Measurements from ENCODE around the gene SRSF1.
"Not testable (repeated sequence)": the region's sequence is repeated elsewhere in the genome, so short reads cannot be mapped to it uniquely, and the experiment has no call there.

Gene SRSF1, protein sequence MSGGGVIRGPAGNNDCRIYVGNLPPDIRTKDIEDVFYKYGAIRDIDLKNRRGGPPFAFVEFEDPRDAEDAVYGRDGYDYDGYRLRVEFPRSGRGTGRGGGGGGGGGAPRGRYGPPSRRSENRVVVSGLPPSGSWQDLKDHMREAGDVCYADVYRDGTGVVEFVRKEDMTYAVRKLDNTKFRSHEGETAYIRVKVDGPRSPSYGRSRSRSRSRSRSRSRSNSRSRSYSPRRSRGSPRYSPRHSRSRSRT

DNA sequence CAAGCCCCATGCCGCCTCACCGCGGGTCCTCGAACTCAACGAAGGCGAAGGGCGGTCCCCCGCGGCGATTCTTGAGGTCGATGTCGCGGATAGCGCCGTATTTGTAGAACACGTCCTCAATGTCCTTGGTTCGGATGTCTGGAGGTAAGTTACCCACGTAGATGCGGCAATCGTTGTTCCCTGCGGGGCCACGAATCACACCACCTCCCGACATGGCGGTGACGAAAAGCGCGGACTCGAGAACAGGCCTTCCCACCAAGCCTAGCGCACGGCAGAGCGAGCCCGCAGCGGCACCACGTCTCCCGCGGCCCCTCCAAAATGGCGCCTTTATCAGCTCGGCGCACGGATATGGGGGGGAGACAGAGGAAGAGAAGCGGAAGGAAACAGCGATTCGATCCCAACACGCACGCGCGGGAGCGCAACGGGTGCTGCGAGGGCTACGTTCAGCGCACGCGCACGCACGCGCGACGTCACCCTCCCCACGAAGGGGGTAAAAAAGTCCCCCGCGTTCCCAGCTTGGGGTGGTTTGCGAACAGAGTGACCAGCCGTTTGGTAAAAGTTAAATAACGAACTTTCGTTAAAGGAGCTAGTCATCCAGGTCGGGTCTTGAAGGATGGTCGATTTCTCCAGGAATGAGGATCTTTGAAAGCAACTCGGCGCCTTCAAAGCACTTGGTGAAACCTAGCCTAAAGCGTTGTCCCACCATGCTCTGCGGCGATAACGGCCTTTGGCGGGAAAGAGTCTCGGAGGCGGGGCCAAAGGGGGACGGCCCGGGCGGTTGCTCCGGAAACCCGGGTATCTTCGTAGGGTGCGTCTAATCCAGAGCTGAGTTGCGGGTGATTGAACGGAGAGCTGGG lies at the start of gene SRSF1:
SRSF1 (minus strand) TSS at position 323 of the 857 bp plus-strand sequence; CDS start at position 214, 109 bp downstream.
- Mint-ChIP-seq H3K4me3 (peak within 1 kb of the TSS; percentile 84), H3K36me3 (ENCODE audit: low read depth) (peaks cover 78% of the 10 kb centered on the region), H3K27me3 (no peaks in the 10 kb centered on the region), H3K9me3 (no peaks in the 10 kb centered on the region), H3K27ac (peak within 1 kb of the TSS; percentile 100), H3K4me1 (ENCODE audit: low read depth) (peaks cover 64% of the 10 kb centered on the region)

DNA sequence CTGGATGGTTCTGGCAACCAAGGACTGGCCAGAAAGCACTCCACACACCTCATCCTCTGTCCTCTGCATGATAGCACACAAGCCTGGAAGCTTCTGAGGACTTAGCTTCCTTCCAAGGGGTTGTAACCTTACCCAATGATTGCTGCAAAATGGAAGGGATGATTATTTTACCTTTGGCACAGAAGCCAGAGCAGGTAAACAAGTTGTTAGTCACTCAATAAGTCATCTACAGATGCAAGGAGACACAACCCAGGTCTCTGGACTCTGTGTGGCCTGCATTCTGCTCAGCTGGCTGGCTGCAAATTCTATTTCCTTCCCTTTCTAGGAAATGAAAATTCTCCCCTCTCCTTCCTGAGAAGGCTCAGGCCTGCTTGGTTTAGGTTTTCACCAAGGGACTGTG lies 49.4 kb upstream of the SRSF1 start:
- Mint-ChIP-seq H3K4me3 (no peak overlapping the region), H3K27me3 (peaks cover 5% of the 10 kb centered on the region), H3K27ac (no peak overlapping the region), H3K4me1 (ENCODE audit: low read depth) (peaks cover 17% of the 10 kb centered on the region), H3K9me3 (no peaks in the 10 kb centered on the region), H3K36me3 (ENCODE audit: low read depth) (no peaks in the 10 kb centered on the region)

DNA sequence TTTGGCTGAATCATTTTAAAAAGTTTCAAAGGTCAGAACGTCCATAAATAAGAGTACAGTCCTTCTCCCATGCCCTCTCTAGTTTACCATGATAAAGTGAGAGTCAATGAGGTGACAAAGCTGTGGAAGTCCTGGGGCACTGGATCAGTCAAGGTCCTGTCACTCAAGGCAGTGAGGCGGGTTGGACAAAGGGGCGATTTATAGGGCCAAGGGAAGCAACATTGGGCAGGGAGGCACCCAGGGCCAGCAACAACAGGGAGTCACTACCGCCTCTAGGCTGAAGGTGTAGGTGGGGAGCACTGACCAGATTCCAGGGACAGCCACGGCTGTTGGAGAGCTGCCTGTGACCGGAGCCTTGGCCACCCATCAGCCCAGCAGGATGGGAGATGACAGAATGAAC lies 47.6 kb upstream of the SRSF1 start:
- Mint-ChIP-seq H3K4me1 (ENCODE audit: low read depth) (peaks cover 17% of the 10 kb centered on the region), H3K36me3 (ENCODE audit: low read depth) (no peaks in the 10 kb centered on the region), H3K4me3 (no peak overlapping the region), H3K9me3 (no peaks in the 10 kb centered on the region), H3K27ac (no peak overlapping the region), H3K27me3 (peaks cover 5% of the 10 kb centered on the region)

DNA sequence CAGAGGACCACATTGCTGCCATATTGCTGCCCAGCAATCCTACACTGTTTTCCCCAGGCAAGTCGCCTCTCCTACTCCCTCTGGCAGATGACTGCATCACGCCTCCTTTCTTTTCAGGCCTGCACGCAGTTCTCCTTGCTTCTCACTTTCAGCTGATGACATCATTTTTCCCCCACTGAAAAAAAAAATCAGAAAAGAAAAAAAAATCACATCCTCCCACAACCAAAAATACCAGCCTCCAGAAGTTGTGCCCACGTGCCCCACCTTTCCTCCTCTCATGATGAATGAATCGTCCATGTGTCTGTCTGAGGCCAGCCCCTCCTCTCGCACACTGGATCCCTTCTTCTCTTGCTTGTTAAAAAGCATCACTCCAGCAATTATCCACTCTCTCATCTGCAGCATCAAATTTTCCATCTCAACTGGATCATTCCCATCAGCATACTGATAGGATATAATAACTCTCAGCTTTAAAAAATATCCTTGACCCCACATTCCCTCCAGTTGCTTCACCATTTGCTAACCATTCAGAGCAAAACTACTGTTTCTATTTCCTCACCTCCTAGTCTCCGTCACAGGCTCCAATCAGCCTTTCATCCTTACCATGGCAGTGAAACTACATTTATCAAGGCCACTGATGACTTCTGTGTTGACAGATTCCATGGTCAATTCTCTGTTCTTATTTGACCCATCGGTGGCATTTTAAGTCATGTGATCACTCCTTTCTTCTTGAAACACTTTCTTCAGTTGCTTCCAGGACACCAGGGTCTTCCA lies 46.1 kb upstream of the SRSF1 start:
- H3K4me1 Mint-ChIP-seq (ENCODE audit: low read depth), result peaks cover 17% of the 10 kb centered on the region
- no peak overlapping the region for H3K27ac Mint-ChIP-seq
- H3K36me3 Mint-ChIP-seq (ENCODE audit: low read depth), result no peaks in the 10 kb centered on the region
- H3K4me3 Mint-ChIP-seq, result no peak overlapping the region
- no peaks in the 10 kb centered on the region for H3K9me3 Mint-ChIP-seq
- peaks cover 5% of the 10 kb centered on the region for H3K27me3 Mint-ChIP-seq

DNA sequence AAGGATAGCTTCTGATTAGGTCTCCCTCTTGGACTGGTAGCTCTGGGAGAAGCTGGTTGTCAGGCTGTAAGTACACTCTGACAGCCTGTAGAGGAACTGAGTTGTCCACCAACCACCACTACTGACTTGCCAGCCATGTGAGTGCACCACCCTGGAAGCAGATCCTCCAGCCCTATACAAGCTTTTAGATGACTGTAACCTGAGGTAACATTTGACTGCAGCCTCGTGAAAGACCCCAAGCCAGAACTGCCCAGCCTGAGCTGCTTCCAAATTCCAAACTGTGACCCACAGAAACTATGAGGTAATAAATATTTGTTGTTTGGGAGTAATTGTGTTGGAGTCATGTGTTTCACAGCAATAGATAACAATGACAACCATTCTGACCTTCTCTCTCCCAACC lies 45.4 kb upstream of the SRSF1 start:
- H3K4me1 Mint-ChIP-seq (ENCODE audit: low read depth), result peaks cover 17% of the 10 kb centered on the region
- no peak overlapping the region for H3K4me3 Mint-ChIP-seq
- H3K9me3 Mint-ChIP-seq, result no peaks in the 10 kb centered on the region
- H3K27me3 Mint-ChIP-seq, result peaks cover 12% of the 10 kb centered on the region
- H3K36me3 Mint-ChIP-seq (ENCODE audit: low read depth), result no peaks in the 10 kb centered on the region
- H3K27ac Mint-ChIP-seq, result no peak overlapping the region

DNA sequence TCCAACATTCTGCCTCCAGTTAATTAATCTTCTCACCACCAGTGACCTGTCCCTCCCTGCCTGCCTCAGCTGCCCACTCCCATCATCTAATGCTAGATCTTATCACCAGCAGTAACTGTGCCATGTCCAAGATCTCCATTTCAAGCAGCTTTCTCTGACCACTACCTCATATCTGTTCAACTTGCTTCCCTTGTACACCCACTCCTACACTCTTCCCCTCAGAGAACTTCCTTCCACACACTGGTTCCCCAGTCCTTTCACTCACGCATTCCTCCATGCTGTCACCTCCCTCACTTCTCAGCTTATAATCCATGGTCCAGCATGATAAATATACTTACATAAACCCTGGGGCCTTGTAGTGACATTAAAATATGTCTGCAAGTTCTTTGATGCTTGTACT lies 44.4 kb upstream of the SRSF1 start:
- H3K4me1 Mint-ChIP-seq (ENCODE audit: low read depth), result peaks cover 17% of the 10 kb centered on the region
- H3K27me3 Mint-ChIP-seq, result peaks cover 12% of the 10 kb centered on the region
- H3K9me3 Mint-ChIP-seq, result no peaks in the 10 kb centered on the region
- no peak overlapping the region for H3K4me3 Mint-ChIP-seq
- no peak overlapping the region for H3K27ac Mint-ChIP-seq
- H3K36me3 Mint-ChIP-seq (ENCODE audit: low read depth), result no peaks in the 10 kb centered on the region

DNA sequence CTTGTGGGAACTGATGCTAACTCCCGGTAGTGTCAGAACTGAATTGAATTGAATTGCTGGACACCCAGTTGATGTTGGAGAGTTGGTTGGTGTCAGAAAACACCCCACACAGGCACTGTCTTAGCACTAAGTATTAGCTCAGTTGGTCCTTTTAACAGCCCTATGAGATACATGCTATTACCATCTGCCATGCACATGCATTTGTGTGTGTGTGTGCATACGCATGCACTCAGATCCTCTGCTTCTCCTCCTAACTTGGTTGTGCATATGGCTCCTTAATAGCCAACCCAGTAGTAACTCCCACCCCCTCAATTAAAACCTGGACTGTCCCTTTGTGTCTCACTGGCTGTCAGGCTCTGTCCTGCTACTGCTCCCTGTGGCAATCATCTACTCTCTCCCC lies 43.9 kb upstream of the SRSF1 start:
- Mint-ChIP-seq H3K9me3 (no peaks in the 10 kb centered on the region), H3K27ac (no peak overlapping the region), H3K36me3 (ENCODE audit: low read depth) (no peaks in the 10 kb centered on the region), H3K4me1 (ENCODE audit: low read depth) (peaks cover 17% of the 10 kb centered on the region), H3K4me3 (no peak overlapping the region), H3K27me3 (peaks cover 12% of the 10 kb centered on the region)

DNA sequence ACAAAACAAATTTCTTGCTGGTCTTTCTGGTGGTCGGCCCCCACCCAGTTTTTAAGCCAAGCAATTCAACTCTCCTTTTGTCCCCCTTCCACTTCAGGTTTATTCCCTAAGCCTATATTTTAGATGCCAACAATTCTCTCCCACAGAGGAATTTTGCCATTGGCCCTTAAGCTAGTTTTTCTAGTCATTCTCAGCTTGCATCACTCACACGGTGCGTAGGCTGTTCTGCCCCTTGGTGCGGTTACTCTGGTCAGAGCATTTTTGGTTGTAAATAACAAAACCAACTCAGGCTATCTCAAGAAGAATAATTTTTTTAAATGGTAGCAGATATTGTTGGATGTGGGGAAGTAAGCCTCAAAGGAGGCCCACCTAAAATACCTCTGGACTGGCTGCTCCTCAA lies 42.5 kb upstream of the SRSF1 start:
- Mint-ChIP-seq H3K27ac (no peak overlapping the region), H3K36me3 (ENCODE audit: low read depth) (no peaks in the 10 kb centered on the region), H3K9me3 (no peaks in the 10 kb centered on the region), H3K4me1 (ENCODE audit: low read depth) (peaks cover 17% of the 10 kb centered on the region), H3K4me3 (no peak overlapping the region), H3K27me3 (peaks cover 12% of the 10 kb centered on the region)

DNA sequence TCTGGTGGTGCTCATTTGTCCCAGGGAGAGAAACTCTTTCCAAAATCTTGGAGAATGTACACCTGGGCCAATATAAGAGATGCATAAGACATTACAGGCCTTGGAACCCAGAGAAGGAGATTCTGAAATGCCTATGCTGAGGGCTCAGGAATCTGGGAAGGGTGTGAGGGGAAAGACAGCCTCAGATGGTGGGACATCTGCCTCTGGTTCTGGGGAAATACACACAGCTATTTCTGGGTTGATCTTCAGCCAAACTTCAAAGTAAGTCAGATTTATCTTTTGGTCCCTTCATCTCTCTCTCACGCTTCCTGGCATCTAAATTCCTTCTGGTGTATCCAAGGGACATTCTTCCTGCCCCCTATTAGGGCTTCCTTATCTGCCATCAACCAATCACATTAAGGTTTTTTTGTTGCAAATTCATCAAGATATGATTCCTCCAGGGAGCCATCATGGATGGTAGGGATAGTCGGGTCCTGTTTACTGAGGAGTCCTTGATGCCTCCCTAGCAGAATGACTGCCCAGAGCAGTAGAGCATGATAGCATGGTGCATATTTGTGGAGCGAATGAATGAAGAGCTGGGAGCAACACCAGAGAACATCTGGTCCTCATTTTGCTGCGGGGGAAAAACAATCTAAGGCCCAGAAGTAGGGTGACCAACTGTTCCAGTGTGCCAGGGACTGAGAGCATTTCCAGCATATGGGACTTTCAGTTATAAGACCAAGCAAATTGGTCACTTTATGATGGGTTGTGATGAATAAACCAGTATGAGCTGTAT lies 40.5 kb upstream of the SRSF1 start:
- no peak overlapping the region for H3K4me3 Mint-ChIP-seq
- H3K9me3 Mint-ChIP-seq, result no peaks in the 10 kb centered on the region
- no peaks in the 10 kb centered on the region for H3K36me3 Mint-ChIP-seq (ENCODE audit: low read depth)
- H3K4me1 Mint-ChIP-seq (ENCODE audit: low read depth), result peaks cover 3% of the 10 kb centered on the region
- peaks cover 24% of the 10 kb centered on the region for H3K27me3 Mint-ChIP-seq
- no peak overlapping the region for H3K27ac Mint-ChIP-seq

DNA sequence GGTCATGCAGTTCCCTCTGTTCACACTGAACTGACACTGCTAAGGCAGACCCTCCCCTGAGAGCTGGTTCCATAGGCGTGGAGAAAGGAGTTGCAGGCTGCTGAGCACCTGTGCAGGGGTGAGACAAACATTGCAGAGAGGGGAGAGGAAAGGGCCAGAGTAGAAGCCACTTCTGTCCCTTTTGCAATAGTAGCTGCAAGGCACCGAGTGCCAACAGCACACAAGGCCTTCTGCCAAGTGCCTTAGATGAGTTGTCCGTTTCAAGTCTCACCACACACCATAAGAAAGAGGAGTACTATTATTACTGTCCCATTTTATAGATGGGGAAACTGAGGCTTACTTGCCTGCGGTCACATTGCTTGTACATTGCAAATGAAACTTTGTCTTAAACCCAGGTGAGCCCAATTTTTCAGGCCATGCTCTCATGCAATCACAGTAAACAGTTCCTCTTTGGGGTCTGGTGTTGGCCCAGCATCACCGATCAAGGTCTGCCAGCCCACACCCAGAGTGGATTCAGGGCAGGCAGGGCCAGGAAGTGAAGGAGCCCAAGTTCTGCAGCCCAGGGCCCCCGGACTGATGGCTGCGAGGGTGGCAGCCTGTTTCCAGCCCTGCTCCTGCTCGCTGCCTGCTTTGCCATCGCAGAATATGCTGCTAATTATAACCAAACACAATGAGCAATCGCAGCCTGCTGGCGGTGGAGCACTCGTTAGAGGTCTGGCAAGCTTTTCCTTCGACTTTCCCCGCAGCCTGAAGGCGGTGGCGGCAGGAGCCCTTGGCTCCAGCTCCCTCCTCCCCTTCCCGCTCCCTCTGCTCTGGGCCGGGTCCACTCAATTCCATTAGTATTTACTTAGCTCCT lies 39.4 kb upstream of the SRSF1 start:
- no peak overlapping the region for H3K27ac Mint-ChIP-seq
- H3K4me3 Mint-ChIP-seq, result no peak overlapping the region
- peaks cover 28% of the 10 kb centered on the region for H3K27me3 Mint-ChIP-seq
- H3K4me1 Mint-ChIP-seq (ENCODE audit: low read depth), result no peaks in the 10 kb centered on the region
- no peaks in the 10 kb centered on the region for H3K36me3 Mint-ChIP-seq (ENCODE audit: low read depth)
- H3K9me3 Mint-ChIP-seq, result no peaks in the 10 kb centered on the region

DNA sequence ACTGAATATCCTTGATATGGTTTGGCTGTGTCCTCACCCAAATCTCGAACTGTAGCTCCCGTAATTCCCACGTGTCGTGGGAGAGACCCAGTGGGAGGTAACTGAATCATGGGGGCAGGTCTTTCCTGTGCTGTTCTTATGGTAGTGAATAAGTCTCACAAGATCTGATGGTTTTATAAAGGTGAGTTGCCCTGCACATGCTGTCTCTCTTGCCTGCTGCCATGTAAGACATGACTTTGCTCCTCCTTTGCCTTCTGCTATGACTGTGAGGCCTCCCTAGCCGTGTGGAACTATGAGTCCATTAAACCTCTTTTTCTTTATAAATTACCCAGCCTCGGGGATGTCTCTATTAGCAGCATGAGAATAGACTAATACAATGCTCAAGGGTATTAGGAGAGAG lies 37.2 kb upstream of the SRSF1 start:
- peaks cover 39% of the 10 kb centered on the region for H3K27me3 Mint-ChIP-seq
- not testable (repeated sequence) for H3K4me1 Mint-ChIP-seq (ENCODE audit: low read depth); H3K4me3 Mint-ChIP-seq; H3K36me3 Mint-ChIP-seq (ENCODE audit: low read depth); H3K27ac Mint-ChIP-seq; H3K9me3 Mint-ChIP-seq

DNA sequence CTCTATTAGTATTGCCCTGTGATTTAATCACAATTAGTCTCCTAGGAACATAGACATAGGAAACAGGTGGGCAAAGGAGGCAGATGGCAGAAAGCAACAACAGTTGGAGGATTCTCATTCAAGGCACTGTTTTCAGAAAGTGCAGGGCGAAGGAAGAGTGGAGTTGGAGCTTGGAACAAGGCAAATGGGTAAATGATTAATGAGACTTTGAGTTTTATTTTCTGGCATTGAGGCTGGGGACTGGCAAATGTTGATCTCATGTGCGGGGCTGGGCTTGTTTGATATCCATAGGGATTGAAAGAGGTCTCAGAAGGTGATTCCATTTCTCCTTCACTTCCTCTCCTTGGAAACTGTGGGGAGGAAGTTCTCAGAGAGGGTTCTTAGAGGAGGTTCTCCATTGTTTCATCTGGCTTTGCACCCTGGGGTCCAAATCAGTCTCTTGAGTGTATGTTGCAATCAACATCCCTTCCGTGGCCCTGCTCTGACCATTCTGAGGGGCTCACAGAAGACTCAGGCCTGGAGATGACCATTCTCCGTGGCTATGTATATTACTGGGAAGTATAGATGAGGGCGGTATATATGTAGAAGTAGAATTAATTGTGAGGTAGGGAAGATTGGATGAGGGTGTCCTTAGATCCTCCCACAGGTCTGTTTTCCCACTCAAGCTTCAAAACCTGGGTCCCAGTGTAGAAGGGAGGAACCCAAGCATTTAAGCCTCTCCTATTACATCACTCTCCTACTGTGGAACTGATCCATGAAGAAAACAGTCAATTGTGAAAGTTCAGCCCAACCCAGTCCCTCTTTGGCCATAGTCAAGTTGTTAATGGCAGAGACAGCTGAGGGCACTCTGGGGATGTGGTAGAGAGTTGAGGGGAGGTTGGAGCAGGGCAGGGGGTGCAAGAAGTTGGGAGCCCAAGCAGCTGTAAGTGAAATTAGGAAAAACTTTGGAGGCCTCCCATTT lies 36.5 kb upstream of the SRSF1 start:
- Mint-ChIP-seq H3K4me1 (ENCODE audit: low read depth) (no peaks in the 10 kb centered on the region), H3K27ac (no peak overlapping the region), H3K27me3 (peaks cover 39% of the 10 kb centered on the region), H3K4me3 (no peak overlapping the region), H3K36me3 (ENCODE audit: low read depth) (no peaks in the 10 kb centered on the region), H3K9me3 (no peaks in the 10 kb centered on the region)

DNA sequence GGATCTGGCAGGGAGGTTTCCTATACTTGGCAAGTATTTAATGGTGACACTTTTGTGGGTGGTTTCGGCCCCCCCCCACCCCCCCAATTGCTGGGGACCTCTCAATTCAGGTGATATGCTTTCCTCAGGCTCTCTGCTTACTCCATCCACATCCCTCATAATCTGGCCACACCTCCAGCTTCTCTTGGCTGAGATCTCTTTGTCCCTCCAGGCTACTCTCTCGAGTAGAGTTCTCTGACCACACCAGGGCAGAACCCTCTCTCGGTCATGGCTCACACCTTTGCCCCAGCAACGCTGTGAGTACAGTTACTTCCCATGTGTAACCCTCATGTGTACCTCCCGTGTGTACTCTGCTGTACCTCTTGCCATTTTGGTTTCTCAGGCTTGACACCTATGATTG lies 34.1 kb upstream of the SRSF1 start:
- peaks cover 42% of the 10 kb centered on the region for H3K27me3 Mint-ChIP-seq
- no peak overlapping the region for H3K27ac Mint-ChIP-seq
- H3K4me3 Mint-ChIP-seq, result no peak overlapping the region
- no peaks in the 10 kb centered on the region for H3K4me1 Mint-ChIP-seq (ENCODE audit: low read depth)
- H3K36me3 Mint-ChIP-seq (ENCODE audit: low read depth), result no peaks in the 10 kb centered on the region
- no peaks in the 10 kb centered on the region for H3K9me3 Mint-ChIP-seq

Measured in stimulated activated naive CD8-positive, alpha-beta T cell treated with anti-CD3 and anti-CD28 coated beads, Interleukin-15, Interleukin-2, amounts not matched to agents 100 ng/mL and 50 ng/mL, for 24 hours (primary cell).